ENCODE results near the gene PKD1. TPM values are rescaled to one million over a fixed set of nuclear protein-coding genes. Genes with fewer than 3 reads are reported as not detected.

The PKD1 gene
- total RNA-seq, 1 experiment from 2014 or later: 137 TPM

DNA sequence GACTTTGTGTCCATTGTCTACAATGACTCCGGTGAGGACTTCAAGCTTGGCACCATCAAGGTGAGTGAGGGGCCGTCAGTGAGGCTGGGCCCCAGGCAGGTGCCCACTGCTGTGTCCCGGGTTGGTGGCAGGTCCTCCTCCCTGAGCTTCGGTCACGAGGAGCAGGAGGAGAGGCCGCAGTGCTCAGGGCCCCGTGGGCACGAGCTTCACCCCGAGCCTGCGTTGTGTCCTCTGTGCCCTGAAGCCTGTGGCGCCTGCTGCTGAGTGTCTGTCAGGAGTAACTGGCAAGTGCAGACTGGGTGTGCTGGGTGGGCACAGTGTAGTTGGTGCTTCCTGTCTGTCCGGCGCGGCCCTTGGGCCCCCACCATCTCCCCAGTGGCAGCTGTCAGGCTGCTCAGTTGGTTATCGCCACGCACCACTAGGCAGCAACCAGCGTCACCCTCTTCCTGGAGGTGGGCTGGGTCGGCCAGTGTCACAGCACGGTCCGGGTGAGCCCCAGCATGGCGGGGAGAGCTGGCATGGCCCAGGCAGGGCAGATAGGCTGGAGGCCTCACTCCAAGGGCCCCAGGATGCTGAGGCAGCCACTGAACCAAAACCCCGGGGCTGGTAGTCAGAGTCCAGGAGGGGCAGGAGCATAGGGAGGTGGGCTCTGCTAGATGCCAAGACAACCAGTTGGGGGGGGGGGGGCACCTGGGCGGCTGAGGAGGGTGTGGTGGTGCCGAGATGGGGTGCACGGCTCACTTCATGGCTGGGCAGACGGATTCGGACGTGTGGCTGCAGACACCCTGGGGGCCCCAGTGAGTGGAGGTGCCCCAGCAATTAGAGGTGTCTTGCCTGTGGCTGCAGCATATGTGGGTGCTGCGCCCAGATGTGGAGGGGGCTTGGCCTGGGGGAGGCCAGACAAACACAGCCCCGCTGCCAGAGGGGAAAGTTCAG, 48.6 kb downstream of the PKD1 start:
- H2AFZ ChIP-seq (ENCODE audit: low read depth, low read length, poor library complexity, severe bottlenecking): no peak overlapping the region
- no peaks in the 10 kb centered on the region for H4K20me1 ChIP-seq (ENCODE audit: insufficient read depth)
- DNase-seq (ENCODE audit: low read depth, low spot score) (no peak), ATAC-seq (no peak)
- H3K4me3 ChIP-seq (replicated peaks in 1 of 2; ENCODE audit: low read depth in 1 of 2, low read length in 2 of 2): no peak overlapping the region
- no peak overlapping the region for H3K4me2 ChIP-seq (ENCODE audit: low read length)
- CTCF ChIA-PET: interaction anchor here (1.1 kb wide), 1 partner anchor 39 kb away, joined by 3 read pairs; the partner anchor contains the start of genes NTHL1 and TSC2
- no peaks in the 10 kb centered on the region for H3K79me2 ChIP-seq (ENCODE audit: insufficient read depth, low read length)
- POLR2A ChIA-PET: no interaction called here
- peaks cover 9 to 21% of the 10 kb centered on the region in 2 experiments for H3K4me1 ChIP-seq (ENCODE audit: control insufficient read depth in 1 of 2, insufficient read depth in 2 of 2, low read length in 2 of 2)
- no peaks in the 10 kb centered on the region for H3K9me3 ChIP-seq (ENCODE audit: control insufficient read depth in 1 of 2, insufficient read depth in 1 of 2, low read depth in 1 of 2, low read length in 2 of 2)
- RAD21 ChIA-PET (ENCODE audit: low non-redundant PET in 1 of 2, low total read pairs in 2 of 2, uncharacterized antibody in 2 of 2, unreplicated experiment in 2 of 2): no interaction called here
- H3K9me2 ChIP-seq (ENCODE audit: insufficient read depth): no peaks in the 10 kb centered on the region
- no TSS peak for BruUV-seq (replicated peaks)
- no peak overlapping the region for H3K9ac ChIP-seq (ENCODE audit: low read length)
- no peak overlapping the region; the same call in 1 of the 2 replicates for H3K27ac ChIP-seq (ENCODE audit: low read depth, low read length)
- TF ChIP-seq CEBPB (IDR thresholded peaks at IDR 0.05; ENCODE audit: low read depth): no peak
- no peak for TF ChIP-seq RAD21 (IDR thresholded peaks at IDR 0.05; ENCODE audit: low read depth)
- no peak for TF ChIP-seq SP1 (IDR thresholded peaks at IDR 0.05; ENCODE audit: low read depth)
- no peak for TF ChIP-seq ZFX (IDR thresholded peaks at IDR 0.05)
- TF ChIP-seq, protein P1, sequence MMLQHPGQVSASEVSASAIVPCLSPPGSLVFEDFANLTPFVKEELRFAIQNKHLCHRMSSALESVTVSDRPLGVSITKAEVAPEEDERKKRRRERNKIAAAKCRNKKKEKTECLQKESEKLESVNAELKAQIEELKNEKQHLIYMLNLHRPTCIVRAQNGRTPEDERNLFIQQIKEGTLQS (IDR thresholded peaks at IDR 0.05): no peak
- no peak for TF ChIP-seq EZH2phosphoT487 (IDR thresholded peaks at IDR 0.05; ENCODE audit: borderline replicate concordance)
- no peak; the same call in 1 of the 2 replicates for TF ChIP-seq POLR2AphosphoS5 (IDR thresholded peaks at IDR 0.05; ENCODE audit: low read depth, low read length)
- TF ChIP-seq ZNF274 (IDR thresholded peaks at IDR 0.05; ENCODE audit: low read depth, low read length): no peak
- no peak for TF ChIP-seq YY1 (IDR thresholded peaks at IDR 0.05; ENCODE audit: extremely low read depth, insufficient replicate concordance, low read depth, low read length)
- TF ChIP-seq, protein P2, sequence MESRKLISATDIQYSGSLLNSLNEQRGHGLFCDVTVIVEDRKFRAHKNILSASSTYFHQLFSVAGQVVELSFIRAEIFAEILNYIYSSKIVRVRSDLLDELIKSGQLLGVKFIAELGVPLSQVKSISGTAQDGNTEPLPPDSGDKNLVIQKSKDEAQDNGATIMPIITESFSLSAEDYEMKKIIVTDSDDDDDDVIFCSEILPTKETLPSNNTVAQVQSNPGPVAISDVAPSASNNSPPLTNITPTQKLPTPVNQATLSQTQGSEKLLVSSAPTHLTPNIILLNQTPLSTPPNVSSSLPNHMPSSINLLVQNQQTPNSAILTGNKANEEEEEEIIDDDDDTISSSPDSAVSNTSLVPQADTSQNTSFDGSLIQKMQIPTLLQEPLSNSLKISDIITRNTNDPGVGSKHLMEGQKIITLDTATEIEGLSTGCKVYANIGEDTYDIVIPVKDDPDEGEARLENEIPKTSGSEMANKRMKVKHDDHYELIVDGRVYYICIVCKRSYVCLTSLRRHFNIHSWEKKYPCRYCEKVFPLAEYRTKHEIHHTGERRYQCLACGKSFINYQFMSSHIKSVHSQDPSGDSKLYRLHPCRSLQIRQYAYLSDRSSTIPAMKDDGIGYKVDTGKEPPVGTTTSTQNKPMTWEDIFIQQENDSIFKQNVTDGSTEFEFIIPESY (IDR thresholded peaks at IDR 0.05; ENCODE audit: extremely low read depth, insufficient replicate concordance, low read length): no peak
- TF ChIP-seq, protein P3, sequence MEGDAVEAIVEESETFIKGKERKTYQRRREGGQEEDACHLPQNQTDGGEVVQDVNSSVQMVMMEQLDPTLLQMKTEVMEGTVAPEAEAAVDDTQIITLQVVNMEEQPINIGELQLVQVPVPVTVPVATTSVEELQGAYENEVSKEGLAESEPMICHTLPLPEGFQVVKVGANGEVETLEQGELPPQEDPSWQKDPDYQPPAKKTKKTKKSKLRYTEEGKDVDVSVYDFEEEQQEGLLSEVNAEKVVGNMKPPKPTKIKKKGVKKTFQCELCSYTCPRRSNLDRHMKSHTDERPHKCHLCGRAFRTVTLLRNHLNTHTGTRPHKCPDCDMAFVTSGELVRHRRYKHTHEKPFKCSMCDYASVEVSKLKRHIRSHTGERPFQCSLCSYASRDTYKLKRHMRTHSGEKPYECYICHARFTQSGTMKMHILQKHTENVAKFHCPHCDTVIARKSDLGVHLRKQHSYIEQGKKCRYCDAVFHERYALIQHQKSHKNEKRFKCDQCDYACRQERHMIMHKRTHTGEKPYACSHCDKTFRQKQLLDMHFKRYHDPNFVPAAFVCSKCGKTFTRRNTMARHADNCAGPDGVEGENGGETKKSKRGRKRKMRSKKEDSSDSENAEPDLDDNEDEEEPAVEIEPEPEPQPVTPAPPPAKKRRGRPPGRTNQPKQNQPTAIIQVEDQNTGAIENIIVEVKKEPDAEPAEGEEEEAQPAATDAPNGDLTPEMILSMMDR (IDR thresholded peaks at IDR 0.05 in 2 of 3, conservative IDR thresholded peaks at IDR 0.05 in 1 of 3; ENCODE audit: borderline replicate concordance in 1 of 3, insufficient read depth in 1 of 3, low read depth in 2 of 3, low read length in 2 of 3): no peak
- no peak for TF ChIP-seq SIN3A (IDR thresholded peaks at IDR 0.05; ENCODE audit: low read depth)
- intact Hi-C loops (cut with micrococcal nuclease): no loop called here
- H3K27me3 ChIP-seq (ENCODE audit: insufficient read depth, low read length): no peaks in the 10 kb centered on the region
- peaks cover 5 to 13% of the 10 kb centered on the region in 2 experiments; a peak in 2 of 4 replicates for H3K36me3 ChIP-seq (ENCODE audit: control insufficient read depth in 1 of 2, insufficient read depth in 2 of 2, low read length in 2 of 2)

All from HCT116 (cell line).